B cell (primary cell): ENCODE measurements around the gene HERC4. TPM values are rescaled to one million over a fixed set of nuclear protein-coding genes. Genes with fewer than 3 reads are reported as not detected.

Experiments used
- ATAC-seq: fragments of 200-7000 bp; cut with Tn5 transposase; one replicate; pipeline ENCODE4 v1.10.0; 2021; ENCODE audit warnings: low read depth, mild to moderate bottlenecking, moderate number of reproducible peaks, moderate library complexity
- CTCF ChIA-PET: fragments of 350-600 bp; sonication (Branson Sonifier 250); formaldehyde crosslinking; loops from one replicate; lab custom pipeline; 2021; ENCODE audit warnings: antibody characterized with exemption, inconsistent platforms; lab: Charles Lee
- POLR2A ChIA-PET: fragments of 350-600 bp; sonication (Branson Sonifier 250); formaldehyde crosslinking; loops from one replicate; lab custom pipeline; 2021; ENCODE audit warnings: antibody characterized with exemption; lab: Charles Lee
- DNase-seq: peaks from one replicate; pipeline ENCODE4 v3.0.0; 2013
- H2AFZ ChIP-seq: 2 replicates; pipeline ENCODE4 v1.6.1; 2012; ENCODE audit warnings: mild to moderate bottlenecking, low read depth, low read length; ENCODE audit not compliant: insufficient read depth, poor library complexity, severe bottlenecking
- H3K27ac ChIP-seq, 2 donors: 1 replicate in 1 of 2; 2 replicates in 1 of 2; pipeline ENCODE4 v1.5.1; 2012 to 2013; ENCODE audit warnings: low read length in 2 of 2, mild to moderate bottlenecking in 2 of 2, moderate library complexity in 1 of 2
- H3K27me3 ChIP-seq, 4 experiments: fragments of 200-600 bp in 1 of 4; sonication (generic) in 1 of 4; replicated peaks in 1 of 4; 1 replicate in 2 of 4; 2 replicates in 2 of 4; pipeline versions ENCODE4 v1.6.1 to v1.7.0; 2013 to 2016; ENCODE audit warnings: low read length in 3 of 4, mild to moderate bottlenecking in 2 of 4, mixed read lengths in 1 of 4, moderate library complexity in 1 of 4; ENCODE audit not compliant: insufficient read depth in 4 of 4, control insufficient read depth in 3 of 4; ENCODE audit errors: control extremely low read depth in 1 of 4
- H3K36me3 ChIP-seq, 2 experiments: replicated peaks in 1 of 2; 1 replicate in 1 of 2; 2 replicates in 1 of 2; pipeline versions ENCODE4 v1.6.1 to v1.7.1; 2013; ENCODE audit warnings: low read length in 1 of 2; ENCODE audit not compliant: insufficient read depth in 2 of 2, control insufficient read depth in 1 of 2; ENCODE audit errors: control extremely low read depth in 1 of 2, extremely low read depth in 1 of 2
- H3K4me1 ChIP-seq, 2 donors: fragments of 200-600 bp in 1 of 2; sonication (generic) in 1 of 2; 1 replicate in 1 of 2; 2 replicates in 1 of 2; pipeline versions ENCODE4 v1.5.1 to v1.6.1; 2013 to 2017; ENCODE audit warnings: low read length in 2 of 2; ENCODE audit not compliant: control insufficient read depth in 2 of 2, insufficient read depth in 2 of 2
- H3K4me2 ChIP-seq: replicated peaks from 2 replicates; pipeline ENCODE3; 2012; ENCODE audit warnings: mild to moderate bottlenecking, low read depth, low read length; ENCODE audit not compliant: poor library complexity, severe bottlenecking
- H3K4me3 ChIP-seq, 5 experiments: fragments of 200-600 bp in 1 of 5; sonication (generic) in 1 of 5; 1 replicate in 3 of 5; 2 replicates in 2 of 5; pipeline versions ENCODE4 v1.5.1 to v1.7.0; 2011 to 2016; ENCODE audit warnings: low read length in 4 of 5, mild to moderate bottlenecking in 4 of 5, low read depth in 2 of 5, control low read depth in 1 of 5, moderate library complexity in 1 of 5; ENCODE audit not compliant: insufficient read depth in 1 of 5; ENCODE audit errors: control extremely low read depth in 1 of 5, extremely low read depth in 1 of 5
- H3K79me2 ChIP-seq: fragments of 200-600 bp; sonication (generic); one replicate; pipeline ENCODE4 v1.6.0; 2016; ENCODE audit warnings: low read length; ENCODE audit not compliant: control insufficient read depth, insufficient read depth
- H3K9ac ChIP-seq: fragments of 200-600 bp; sonication (generic); 2 replicates; pipeline ENCODE4 v1.6.1; 2017; ENCODE audit warnings: mild to moderate bottlenecking, low read length, moderate library complexity
- H3K9me3 ChIP-seq, 3 donors: one replicate each; pipeline versions ENCODE4 v1.6.1 to v1.7.1; 2013; ENCODE audit warnings: low read length in 2 of 3; ENCODE audit not compliant: control insufficient read depth in 2 of 3, insufficient read depth in 1 of 3; ENCODE audit errors: control extremely low read depth in 1 of 3
- H4K20me1 ChIP-seq: 2 replicates; pipeline ENCODE4 v1.6.0; 2012; ENCODE audit warnings: mild to moderate bottlenecking, low read length; ENCODE audit not compliant: insufficient read depth, control insufficient read depth, poor library complexity, severe bottlenecking
- H3K27ac Mint-ChIP-seq: one replicate; pipeline ENCODE4 v1.8.0; 2021; ENCODE audit warnings: mixed read lengths
- H3K27me3 Mint-ChIP-seq: one replicate; pipeline ENCODE4 v1.8.0; 2021; ENCODE audit warnings: mixed read lengths
- H3K4me1 Mint-ChIP-seq: one replicate; pipeline ENCODE4 v1.8.0; 2021; ENCODE audit warnings: mixed read lengths
- H3K4me3 Mint-ChIP-seq: one replicate; pipeline ENCODE4 v1.8.0; 2021; ENCODE audit warnings: mixed read lengths
- H3K9me3 Mint-ChIP-seq: one replicate; pipeline ENCODE4 v1.8.0; 2022; ENCODE audit warnings: mixed read lengths; ENCODE audit not compliant: insufficient read depth
- CTCF ChIP-seq: fragments of 200-600 bp; IDR thresholded peaks from one replicate; pipeline ENCODE4 v1.8.0; 2022; ENCODE audit warnings: antibody characterized with exemption, mild to moderate bottlenecking
- EZH2 ChIP-seq: IDR thresholded peaks from 2 replicates; pipeline ENCODE4 v1.6.1; 2012; ENCODE audit warnings: borderline replicate concordance, low read depth, mild to moderate bottlenecking, moderate library complexity, low read length; ENCODE audit not compliant: insufficient read depth, poor library complexity, severe bottlenecking
- WGBS: methylation state at CpG from one replicate; pipeline ENCODE4 v1.1.5; 2013; ENCODE audit warnings: missing lambda C conversion rate; ENCODE audit not compliant: insufficient coverage; 5-methylcytosine and 5-hydroxymethylcytosine counted together
- intact Hi-C: fragments of 100-400 bp; cut with micrococcal nuclease; formaldehyde crosslinking; loops from one replicate; pipeline ENCODE4 v1.10.0; 2022
- polyA plus RNA-seq: library from polyadenylated mRNA; depleted of rRNA; stranded (reverse); fragments of >200 nt; gene quantifications from 2 replicates; pipeline ENCODE4 v1.2.3, GENCODE V29; 2012
- total RNA-seq, 2 donors: library from RNA; stranded (reverse); fragments of 120-200 nt in 1 of 2; gene quantifications; 1 replicate in 1 of 2; 2 replicates in 1 of 2; pipeline versions ENCODE4 v1.2.3 to v1.2.4, GENCODE V29; 2013 to 2022

Gene HERC4
- total and polyA plus RNA-seq, 2 donors (not counting 1 experiment from before 2014, with no cell fraction given): 18.2 to 118 TPM

- Histone ChIP-seq H2AFZ (no peak overlapping the region), H3K9ac (no peak overlapping the region), H4K20me1 (peaks cover 86% of the 10 kb centered on the region), H3K36me3 (peaks cover 16 to 85% of the 10 kb centered on the region in 2 experiments), H3K4me3 (no peak overlapping the region), H3K4me1 (no peaks in the 10 kb centered on the region), H3K9me3 (no peaks in the 10 kb centered on the region), H3K27me3 (no peaks in the 10 kb centered on the region), H3K27ac (no peak overlapping the region), H3K79me2 (peaks cover 91% of the 10 kb centered on the region), H3K4me2 (no peak overlapping the region)
- no peak overlapping the region for H3K27ac Mint-ChIP-seq
- POLR2A ChIA-PET: no interaction called here
- WGBS: 92% methylated on average over 3 of the region's 14 CpGs
- ATAC-seq: no peak
- intact Hi-C loops: no loop called here
- TF ChIP-seq CTCF: no peak
- TF ChIP-seq EZH2: no peak
- peaks cover 9% of the 10 kb centered on the region for H3K4me1 Mint-ChIP-seq
- H3K4me3 Mint-ChIP-seq: no peak overlapping the region
- no peaks in the 10 kb centered on the region for H3K9me3 Mint-ChIP-seq
- CTCF ChIA-PET: no interaction called here
- no peak for DNase-seq
- no peaks in the 10 kb centered on the region for H3K27me3 Mint-ChIP-seq
Observed at GRCh38 chr10:67893637-67894036, 181.4 kb downstream of the HERC4 start.

- Histone ChIP-seq H3K4me3 (peak overlapping the region; percentile 74 to 89 (median 79)), H3K9me3 (no peaks in the 10 kb centered on the region), H4K20me1 (peaks cover 41% of the 10 kb centered on the region), H3K27me3 (no peaks in the 10 kb centered on the region), H3K36me3 (peaks cover 10 to 31% of the 10 kb centered on the region in 2 experiments), H3K4me1 (peaks cover 5 to 19% of the 10 kb centered on the region in 2 donors), H3K79me2 (peaks cover 44% of the 10 kb centered on the region), H3K9ac (peak overlapping the region; percentile 90), H3K27ac (peak overlapping the region; percentile 82 to 90), H2AFZ (peak overlapping the region; percentile 74), H3K4me2 (peak overlapping the region; percentile 78)
- ChIA-PET POLR2A (interaction anchor here (0.7 to 2.7 kb wide), 4 partner anchors 29 to 447 kb away, joined by 3 to 20 read pairs (median 4); partner anchors contain the start of gene HNRNPH3), CTCF (interaction anchor here (0.9 to 5.2 kb wide), 6 partner anchors 29 to 416 kb away, joined by 3 to 35 read pairs (median 6); no protein-coding TSS in a partner anchor)
- under 1% methylated on average over 67 of the region's 73 CpGs for WGBS
- peak; percentile 69 for ATAC-seq
- no peak for TF ChIP-seq EZH2
- TF ChIP-seq CTCF: no peak
- Mint-ChIP-seq H3K27me3 (no peaks in the 10 kb centered on the region), H3K4me1 (peaks cover 36% of the 10 kb centered on the region), H3K4me3 (peak overlapping the region; percentile 90), H3K27ac (peak overlapping the region; percentile 98), H3K9me3 (no peaks in the 10 kb centered on the region)
- intact Hi-C loops: loop anchor here (1.0 to 2.0 kb wide), 5 partner anchors 30 to 522 kb away; partner anchors contain the start of genes HERC4 and RUFY2
- DNase-seq: peak; percentile 89
Observed at GRCh38 chr10:67884842-67885670, 190.0 kb downstream of the HERC4 start.
